BLaER1 treated with 17β-estradiol and CSF1 and Interleukin-3, amounts not matched to agents 10 nM and 100 nM (cell line): ENCODE data around the gene LAGE3.

Experiments used
- H3K27ac ChIP-seq, 11 experiments: shearing (Covaris generic); formaldehyde crosslinking; 2 replicates each; pipeline ENCODE4 v1.8.1; 2022
- H3K27me3 ChIP-seq, 11 experiments: shearing (Covaris generic); formaldehyde crosslinking; 2 replicates each; pipeline ENCODE4 v1.8.1; 2022
- H3K36me3 ChIP-seq, 11 experiments: shearing (Covaris generic); formaldehyde crosslinking; 2 replicates each; pipeline ENCODE4 v1.8.1; 2022
- H3K4me1 ChIP-seq, 10 experiments: shearing (Covaris generic); formaldehyde crosslinking; 2 replicates each; pipeline ENCODE4 v1.8.1; 2022
- H3K4me2 ChIP-seq, 11 experiments: shearing (Covaris generic); formaldehyde crosslinking; 2 replicates each; pipeline ENCODE4 v1.8.1; 2022
- H3K4me3 ChIP-seq, 10 experiments: shearing (Covaris generic); formaldehyde crosslinking; 2 replicates each; pipeline ENCODE4 v1.8.1; 2022
- H3K9ac ChIP-seq, 11 experiments: shearing (Covaris generic); formaldehyde crosslinking; 2 replicates each; pipeline ENCODE4 v1.8.1; 2022
- H3K9me3 ChIP-seq, 11 experiments: shearing (Covaris generic); formaldehyde crosslinking; replicated peaks in 1 of 11; 2 replicates each; pipeline ENCODE4 v1.8.1; 2022
- H4K20me1 ChIP-seq, 11 experiments: shearing (Covaris generic); formaldehyde crosslinking; 2 replicates each; pipeline ENCODE4 v1.8.1; 2022
- Cebpa-rat ChIP-seq, 11 experiments: shearing (Covaris generic); IDR thresholded peaks; 2 replicates each; pipeline ENCODE4 v1.8.1; 2022

LAGE3 gene

GRCh38 chrX:154477891-154478477 is 1.1 kb downstream of the LAGE3 start:
- Histone ChIP-seq H3K27ac (peak overlapping the region in 10 of 11 experiments; percentile 40 to 89 (median 83); a peak in 15 of 22 replicates), H3K4me3 (peak overlapping the region; percentile 45 to 73 (median 62)), H3K36me3 (peaks cover 0 to 17% (median 6%) of the 10 kb centered on the region in 11 experiments; a peak in 5 of 22 replicates), H3K9me3 (peaks cover 0 to 8% (median 0%) of the 10 kb centered on the region in 11 experiments; a peak in 2 of 22 replicates), H3K27me3 (peaks cover 29 to 73% (median 59%) of the 10 kb centered on the region in 11 experiments), H3K4me2 (peak overlapping the region; percentile 49 to 91 (median 78)), H3K9ac (peak overlapping the region; percentile 60 to 81 (median 77); a peak in 21 of 22 replicates), H3K4me1 (peaks cover 21 to 45% (median 29%) of the 10 kb centered on the region in 10 experiments), H4K20me1 (peaks cover 0 to 29% (median 15%) of the 10 kb centered on the region in 11 experiments; a peak in 14 of 22 replicates)
- no peak for TF ChIP-seq Cebpa-rat (IDR thresholded peaks at IDR 0.05)

- peaks cover 15 to 34% (median 21%) of the 10 kb centered on the region in 10 experiments; a peak in 19 of 20 replicates for H3K4me1 ChIP-seq
- H3K4me2 ChIP-seq, result peak overlapping the region in 2 of 11 experiments; percentile 6 to 34; a peak in 1 of 22 replicates
- H3K9me3 ChIP-seq, result peaks cover 0 to 8% (median 0%) of the 10 kb centered on the region in 11 experiments; a peak in 2 of 22 replicates
- TF ChIP-seq Cebpa-rat (IDR thresholded peaks at IDR 0.05), result no peak
- peaks cover 0 to 40% (median 14%) of the 10 kb centered on the region in 11 experiments; a peak in 14 of 22 replicates for H4K20me1 ChIP-seq
- H3K9ac ChIP-seq, result no peak overlapping the region
- no peak overlapping the region for H3K27ac ChIP-seq
- H3K36me3 ChIP-seq, result peaks cover 0 to 28% (median 8%) of the 10 kb centered on the region in 11 experiments; a peak in 11 of 22 replicates
- H3K27me3 ChIP-seq, result peaks cover 17 to 71% (median 49%) of the 10 kb centered on the region in 11 experiments
- no peak overlapping the region for H3K4me3 ChIP-seq
These were observed 2.3 kb downstream of the LAGE3 start for GRCh38 chrX:154476821-154477220.

DNA sequence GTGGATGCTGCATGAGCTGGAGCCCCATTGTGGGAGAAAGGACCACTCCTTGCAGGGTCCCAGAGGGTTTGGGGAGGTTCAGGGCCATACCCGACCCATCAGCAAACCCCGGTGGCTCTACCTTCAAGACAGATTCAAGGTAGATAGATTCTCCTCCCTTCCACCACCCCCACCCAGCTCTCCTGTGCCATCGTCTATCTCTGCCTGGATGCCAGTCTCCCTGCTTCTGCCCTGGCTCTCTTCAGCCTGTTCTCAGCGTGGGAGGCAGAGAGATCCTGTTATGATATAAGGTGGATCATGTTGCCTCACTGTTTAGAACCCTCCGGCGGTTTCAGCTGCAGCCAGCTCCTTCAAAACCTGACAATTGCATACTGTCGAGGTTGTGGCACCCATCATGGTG is 5.4 kb downstream of the LAGE3 start:
- Histone ChIP-seq H3K4me2 (no peak overlapping the region), H3K27ac (no peak overlapping the region), H3K9me3 (peaks cover 0 to 15% (median 6%) of the 10 kb centered on the region in 11 experiments; a peak in 7 of 22 replicates), H3K27me3 (peaks cover 0 to 55% (median 35%) of the 10 kb centered on the region in 11 experiments; a peak in 21 of 22 replicates), H3K9ac (no peak overlapping the region), H3K4me3 (no peak overlapping the region), H4K20me1 (peaks cover 0 to 63% (median 26%) of the 10 kb centered on the region in 11 experiments; a peak in 16 of 22 replicates), H3K4me1 (peaks cover 6 to 17% (median 11%) of the 10 kb centered on the region in 10 experiments; a peak in 17 of 20 replicates), H3K36me3 (peaks cover 6 to 60% (median 38%) of the 10 kb centered on the region in 11 experiments; a peak in 20 of 22 replicates)
- TF ChIP-seq Cebpa-rat (IDR thresholded peaks at IDR 0.05), result no peak

DNA sequence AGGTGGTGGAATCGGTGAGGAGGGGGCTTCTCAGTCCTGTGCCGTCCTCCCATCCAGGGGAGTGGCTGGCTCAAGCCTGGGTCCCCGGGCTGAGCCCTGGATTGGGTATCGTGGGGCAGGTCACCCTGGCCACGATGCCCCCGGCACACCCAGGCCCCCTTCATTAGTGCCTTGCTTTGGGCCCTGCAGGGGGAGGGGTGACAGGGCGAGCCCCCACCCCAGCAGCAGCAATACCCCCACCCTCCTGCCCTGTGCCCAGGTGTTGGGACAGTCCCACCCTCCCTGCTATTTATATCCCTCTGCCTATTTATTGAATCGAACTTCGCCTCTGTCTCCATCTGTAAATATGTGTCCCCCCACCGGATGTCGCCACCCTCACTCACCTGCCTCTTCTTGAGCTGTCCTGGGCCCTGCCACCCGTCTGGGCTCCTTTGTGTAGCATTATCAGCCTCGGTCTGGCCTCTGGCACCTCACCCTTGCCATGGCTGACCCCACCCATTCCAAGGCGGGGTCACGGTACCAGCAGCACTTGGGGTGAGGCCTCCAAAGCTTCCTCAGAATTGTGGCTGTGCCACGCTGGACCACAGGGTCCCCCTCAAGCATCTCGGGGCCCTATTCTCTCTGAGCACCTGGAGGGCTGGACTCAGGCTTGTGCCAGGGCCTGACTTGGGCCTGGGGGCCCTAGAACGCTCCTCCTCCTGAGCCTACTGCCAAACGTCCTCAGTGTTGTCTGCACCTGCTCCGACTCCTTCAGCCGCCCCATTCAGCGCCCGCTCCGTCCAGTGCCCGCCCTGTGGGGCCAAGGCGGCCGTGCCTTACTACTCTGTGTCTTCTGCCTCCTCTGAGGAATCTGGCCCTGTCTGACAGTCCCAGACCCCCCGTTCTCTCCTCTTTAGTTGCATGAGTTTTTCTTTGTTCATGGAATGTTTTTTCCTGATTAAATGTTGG is 6.1 kb downstream of the LAGE3 start:
- H3K27ac ChIP-seq, result no peak overlapping the region
- peaks cover 4 to 14% (median 9%) of the 10 kb centered on the region in 10 experiments; a peak in 17 of 20 replicates for H3K4me1 ChIP-seq
- peaks cover 0 to 71% (median 30%) of the 10 kb centered on the region in 11 experiments; a peak in 16 of 22 replicates for H4K20me1 ChIP-seq
- no peak for TF ChIP-seq Cebpa-rat (IDR thresholded peaks at IDR 0.05)
- H3K4me2 ChIP-seq, result no peak overlapping the region
- H3K4me3 ChIP-seq, result no peak overlapping the region
- peaks cover 0 to 20% (median 12%) of the 10 kb centered on the region in 11 experiments; a peak in 9 of 22 replicates for H3K9me3 ChIP-seq
- no peak overlapping the region for H3K9ac ChIP-seq
- H3K27me3 ChIP-seq, result peaks cover 0 to 52% (median 32%) of the 10 kb centered on the region in 11 experiments; a peak in 21 of 22 replicates
- H3K36me3 ChIP-seq, result peaks cover 8 to 67% (median 45%) of the 10 kb centered on the region in 11 experiments; a peak in 21 of 22 replicates

GRCh38 chrX:154471839-154472684 is 7.0 kb downstream of the LAGE3 start:
- H4K20me1 ChIP-seq, result peaks cover 0 to 75% (median 27%) of the 10 kb centered on the region in 11 experiments; a peak in 16 of 22 replicates
- H3K4me1 ChIP-seq, result peaks cover 0 to 6% (median 4%) of the 10 kb centered on the region in 10 experiments; a peak in 5 of 20 replicates
- peaks cover 8 to 73% (median 52%) of the 10 kb centered on the region in 11 experiments; a peak in 21 of 22 replicates for H3K36me3 ChIP-seq
- H3K27me3 ChIP-seq, result peaks cover 0 to 44% (median 25%) of the 10 kb centered on the region in 11 experiments; a peak in 20 of 22 replicates
- peaks cover 0 to 23% (median 18%) of the 10 kb centered on the region in 11 experiments; a peak in 10 of 22 replicates for H3K9me3 ChIP-seq
- H3K4me3 ChIP-seq, result no peak overlapping the region
- no peak for TF ChIP-seq Cebpa-rat (IDR thresholded peaks at IDR 0.05)
- no peak overlapping the region for H3K4me2 ChIP-seq
- H3K27ac ChIP-seq, result no peak overlapping the region
- no peak overlapping the region for H3K9ac ChIP-seq

GRCh38 chrX:154470914-154471568 is 8.0 kb downstream of the LAGE3 start:
- Histone ChIP-seq H3K27me3 (peaks cover 0 to 34% (median 16%) of the 10 kb centered on the region in 11 experiments; a peak in 15 of 22 replicates), H3K4me2 (no peak overlapping the region), H3K4me1 (0 out of 20 replicates have a peak, but pooled peaks cover 0 to 3% (median 0%) of the 10 kb centered on the region in 10 experiments), H4K20me1 (peaks cover 0 to 77% (median 34%) of the 10 kb centered on the region in 11 experiments; a peak in 14 of 22 replicates), H3K9ac (no peak overlapping the region; a peak in 1 of 22 replicates), H3K4me3 (no peak overlapping the region), H3K36me3 (peaks cover 14 to 84% (median 62%) of the 10 kb centered on the region in 11 experiments), H3K27ac (no peak overlapping the region), H3K9me3 (peaks cover 0 to 31% (median 18%) of the 10 kb centered on the region in 11 experiments; a peak in 10 of 22 replicates)
- TF ChIP-seq Cebpa-rat (IDR thresholded peaks at IDR 0.05), result no peak

- Histone ChIP-seq H3K27ac (no peak overlapping the region), H3K4me3 (no peak overlapping the region), H3K36me3 (peaks cover 19 to 85% (median 68%) of the 10 kb centered on the region in 11 experiments), H3K4me1 (0 out of 20 replicates have a peak, but pooled peaks cover 0 to 2% (median 0%) of the 10 kb centered on the region in 10 experiments), H3K4me2 (no peak overlapping the region), H3K9ac (no peak overlapping the region), H3K27me3 (peaks cover 0 to 29% (median 12%) of the 10 kb centered on the region in 11 experiments; a peak in 14 of 22 replicates), H3K9me3 (peaks cover 0 to 37% (median 24%) of the 10 kb centered on the region in 11 experiments; a peak in 10 of 22 replicates), H4K20me1 (peaks cover 0 to 83% (median 40%) of the 10 kb centered on the region in 11 experiments; a peak in 16 of 22 replicates)
- TF ChIP-seq Cebpa-rat (IDR thresholded peaks at IDR 0.05), result no peak
These were observed 8.6 kb downstream of the LAGE3 start for GRCh38 chrX:154470434-154470833.
